ENCODE results near the gene ATG10. TPM values are rescaled to one million over a fixed set of nuclear protein-coding genes. Genes with fewer than 3 reads are reported as not detected.
"Not testable (repeated sequence)": the region's sequence is repeated elsewhere in the genome, so short reads cannot be mapped to it uniquely, and the experiment has no call there.

The ATG10 gene
- total RNA-seq, 4 donors from 2014 or later, result 5.6 to 10.7 (median 8.3) TPM

DNA sequence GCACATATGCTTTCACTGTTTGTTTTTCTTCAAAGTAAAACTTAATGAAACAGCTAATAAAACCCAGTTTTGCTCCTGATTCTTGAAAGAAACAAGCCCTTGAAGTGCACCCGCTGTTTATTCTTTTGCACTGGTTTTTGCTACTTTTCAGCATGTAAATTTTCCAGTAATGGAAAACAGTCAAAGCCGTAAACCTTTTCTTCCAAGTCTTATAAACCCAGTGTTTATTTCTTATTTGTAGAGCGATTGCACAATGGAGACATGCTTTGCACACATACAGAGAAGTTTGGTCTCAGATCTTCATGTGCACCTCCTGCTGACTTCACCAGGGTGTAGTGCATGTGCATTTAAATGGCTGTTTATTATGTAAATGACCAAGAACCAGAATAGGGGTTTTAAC, 51.8 kb downstream of the ATG10 start:
- Histone ChIP-seq H3K9me3 (no peaks in the 10 kb centered on the region), H3K4me1 (peaks cover 7% of the 10 kb centered on the region), H3K36me3 (no peaks in the 10 kb centered on the region), H3K27ac (no peak overlapping the region), H3K4me3 (no peak overlapping the region), H3K27me3 (no peaks in the 10 kb centered on the region)
- WGBS, result 59% methylated on average over 3 of the region's 3 CpGs
- DNase-seq (ENCODE audit: low spot score in 2 of 2), result no peak
- TF ChIP-seq POLR2AphosphoS5 (IDR thresholded peaks at IDR 0.05) (no peak), POLR2A (IDR thresholded peaks at IDR 0.05) (no peak), EP300 (IDR thresholded peaks at IDR 0.05) (no peak)
- TF ChIP-seq, protein P1, sequence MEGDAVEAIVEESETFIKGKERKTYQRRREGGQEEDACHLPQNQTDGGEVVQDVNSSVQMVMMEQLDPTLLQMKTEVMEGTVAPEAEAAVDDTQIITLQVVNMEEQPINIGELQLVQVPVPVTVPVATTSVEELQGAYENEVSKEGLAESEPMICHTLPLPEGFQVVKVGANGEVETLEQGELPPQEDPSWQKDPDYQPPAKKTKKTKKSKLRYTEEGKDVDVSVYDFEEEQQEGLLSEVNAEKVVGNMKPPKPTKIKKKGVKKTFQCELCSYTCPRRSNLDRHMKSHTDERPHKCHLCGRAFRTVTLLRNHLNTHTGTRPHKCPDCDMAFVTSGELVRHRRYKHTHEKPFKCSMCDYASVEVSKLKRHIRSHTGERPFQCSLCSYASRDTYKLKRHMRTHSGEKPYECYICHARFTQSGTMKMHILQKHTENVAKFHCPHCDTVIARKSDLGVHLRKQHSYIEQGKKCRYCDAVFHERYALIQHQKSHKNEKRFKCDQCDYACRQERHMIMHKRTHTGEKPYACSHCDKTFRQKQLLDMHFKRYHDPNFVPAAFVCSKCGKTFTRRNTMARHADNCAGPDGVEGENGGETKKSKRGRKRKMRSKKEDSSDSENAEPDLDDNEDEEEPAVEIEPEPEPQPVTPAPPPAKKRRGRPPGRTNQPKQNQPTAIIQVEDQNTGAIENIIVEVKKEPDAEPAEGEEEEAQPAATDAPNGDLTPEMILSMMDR (IDR thresholded peaks at IDR 0.05), result no peak

DNA sequence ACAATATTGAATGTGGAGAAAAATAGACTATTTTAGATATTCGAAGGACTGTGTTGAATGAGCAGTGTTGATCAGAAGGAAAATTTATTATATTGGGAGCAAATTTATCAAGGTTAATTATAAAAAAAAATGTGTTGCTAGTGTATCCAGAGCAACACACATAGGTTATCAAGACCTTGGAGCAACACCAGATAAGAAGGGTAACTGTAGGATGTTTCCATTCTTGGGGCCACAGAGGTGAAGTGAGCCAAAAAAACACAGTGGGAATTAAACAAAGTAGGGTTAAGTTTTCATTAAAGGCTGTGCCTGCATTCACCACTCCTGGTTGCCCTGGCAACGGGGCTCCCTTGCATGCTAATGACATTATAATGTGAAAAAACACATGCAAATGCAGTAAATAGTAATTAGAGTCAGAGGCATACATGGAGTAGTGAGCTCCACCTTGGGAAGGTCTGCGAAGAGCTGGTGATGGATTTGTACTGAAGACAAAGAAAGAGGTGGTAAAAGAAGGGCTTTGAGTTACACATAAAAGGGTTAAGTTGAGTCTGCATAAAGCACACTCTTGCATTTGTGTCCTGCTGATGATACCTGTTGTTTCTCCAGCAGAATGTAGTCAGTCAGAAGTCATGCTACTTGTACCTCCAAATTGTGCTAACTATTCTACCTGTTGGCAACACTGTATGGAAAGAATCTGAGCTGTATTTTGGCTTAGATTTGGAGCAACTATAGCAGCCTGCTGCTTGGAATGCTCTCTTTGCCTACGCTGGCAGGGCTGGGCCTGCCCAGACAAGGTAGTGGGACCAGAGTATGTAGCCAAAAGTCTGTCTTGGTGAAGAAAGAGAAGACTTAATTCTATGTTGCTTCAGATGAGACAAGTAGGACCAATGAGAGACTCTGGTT, 59.6 kb downstream of the ATG10 start:
- Histone ChIP-seq H3K27me3 (no peaks in the 10 kb centered on the region), H3K4me3 (no peak overlapping the region), H3K36me3 (no peaks in the 10 kb centered on the region), H3K4me1 (peaks cover 12% of the 10 kb centered on the region), H3K27ac (peak overlapping the region; percentile 7), H3K9me3 (no peaks in the 10 kb centered on the region)
- no peak for DNase-seq (ENCODE audit: low spot score in 2 of 2)
- no peak for TF ChIP-seq POLR2AphosphoS5 (IDR thresholded peaks at IDR 0.05)
- TF ChIP-seq, protein P1 (IDR thresholded peaks at IDR 0.05), result no peak
- TF ChIP-seq POLR2A (IDR thresholded peaks at IDR 0.05), result no peak
- TF ChIP-seq EP300 (IDR thresholded peaks at IDR 0.05), result no peak
- WGBS, result 62% methylated on average over 4 of the region's 4 CpGs

DNA sequence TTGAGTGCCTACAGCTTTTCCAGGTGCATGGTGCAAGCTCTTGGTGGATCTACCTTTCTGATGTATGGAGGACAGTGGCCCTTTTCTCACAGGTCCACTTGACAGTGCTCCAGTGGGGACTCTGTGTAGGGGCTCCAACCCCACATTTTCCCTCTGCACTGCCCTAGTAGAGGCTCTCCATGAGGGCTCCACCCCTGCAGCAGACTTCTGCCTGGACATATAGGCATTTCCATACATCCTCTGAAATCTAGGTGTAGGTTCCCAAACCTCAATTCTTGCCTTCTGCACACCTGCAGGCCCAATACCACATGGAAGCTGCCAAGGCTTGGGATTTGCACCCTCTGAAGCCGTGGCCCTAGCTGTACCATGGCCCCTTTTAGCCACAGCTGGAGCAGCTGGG, 71.1 kb downstream of the ATG10 start:
- H3K9me3 ChIP-seq; DNase-seq (ENCODE audit: low spot score in 2 of 2); H3K4me3 ChIP-seq; H3K27ac ChIP-seq; H3K27me3 ChIP-seq; H3K36me3 ChIP-seq: not testable (repeated sequence)
- peaks cover 14% of the 10 kb centered on the region for H3K4me1 ChIP-seq
- WGBS, result 85% methylated on average over 1 of the region's 1 CpG

DNA sequence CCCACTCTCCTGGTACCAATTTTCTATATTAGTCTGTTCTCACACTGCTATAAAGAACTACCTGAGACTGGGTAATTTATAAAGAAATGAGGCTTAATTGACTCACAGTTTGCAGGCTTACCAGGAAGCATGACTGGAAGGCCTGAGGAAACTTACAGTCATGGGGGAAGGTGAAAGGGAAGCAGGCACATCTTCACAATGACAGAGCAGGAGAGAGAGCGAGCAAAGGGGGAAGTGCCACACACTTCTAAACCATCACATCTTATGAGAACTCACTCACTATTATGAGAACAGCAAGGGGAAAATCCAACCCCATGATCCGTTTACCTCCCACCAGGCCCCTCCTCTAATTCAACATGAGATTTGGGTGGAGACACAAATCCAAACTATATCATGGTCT, 72.2 kb downstream of the ATG10 start:
- 98% methylated on average over 2 of the region's 2 CpGs for WGBS
- no peak for DNase-seq (ENCODE audit: low spot score in 2 of 2)
- no peak for TF ChIP-seq EP300 (IDR thresholded peaks at IDR 0.05)
- no peak for TF ChIP-seq POLR2AphosphoS5 (IDR thresholded peaks at IDR 0.05)
- TF ChIP-seq POLR2A (IDR thresholded peaks at IDR 0.05), result no peak
- TF ChIP-seq, protein P1 (IDR thresholded peaks at IDR 0.05), result no peak

DNA sequence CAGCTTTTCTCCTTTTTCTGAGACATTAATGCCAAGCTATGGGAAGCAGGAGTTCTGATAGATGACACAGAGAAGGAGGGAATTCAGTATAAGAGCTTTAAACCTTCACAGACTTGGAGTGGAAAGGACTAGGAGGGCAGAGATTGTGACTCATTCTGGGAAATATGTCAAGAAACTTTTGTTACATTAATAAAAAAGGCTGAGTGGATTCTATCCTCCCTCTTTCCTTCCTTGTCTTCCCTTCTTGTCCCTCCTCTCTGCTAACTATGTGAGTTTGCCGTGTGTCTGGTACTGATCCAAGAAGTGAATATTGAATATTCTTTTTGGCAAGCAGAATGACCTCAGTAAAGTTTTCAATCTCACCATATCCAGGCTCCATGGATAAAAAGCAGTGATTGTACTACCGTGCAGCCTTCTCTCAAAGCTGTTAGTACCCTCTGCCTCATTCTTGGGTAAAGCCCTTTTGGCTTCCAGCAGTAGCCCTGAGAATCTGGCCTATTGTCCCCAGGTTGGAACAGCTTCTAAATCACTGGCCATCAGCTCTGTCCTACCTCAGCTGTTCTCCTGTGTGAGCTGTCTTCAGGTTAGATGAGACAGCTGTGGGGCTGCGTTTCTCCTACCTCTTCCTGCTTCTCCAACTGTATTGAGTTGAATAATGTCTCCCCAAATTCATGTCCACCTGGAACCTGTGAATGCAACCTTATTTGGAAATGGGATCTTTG, 73.9 kb downstream of the ATG10 start:
- Histone ChIP-seq H3K4me3 (no peak overlapping the region), H3K9me3 (no peaks in the 10 kb centered on the region), H3K4me1 (peaks cover 14% of the 10 kb centered on the region), H3K27ac (no peak overlapping the region), H3K27me3 (no peaks in the 10 kb centered on the region), H3K36me3 (no peaks in the 10 kb centered on the region)
- 37% methylated on average over 3 of the region's 3 CpGs for WGBS
- no peak for DNase-seq (ENCODE audit: low spot score in 2 of 2)
- no peak for TF ChIP-seq POLR2A (IDR thresholded peaks at IDR 0.05)
- TF ChIP-seq POLR2AphosphoS5 (IDR thresholded peaks at IDR 0.05), result no peak
- TF ChIP-seq, protein P1 (IDR thresholded peaks at IDR 0.05), result no peak
- TF ChIP-seq EP300 (IDR thresholded peaks at IDR 0.05), result no peak

More for the DNA sequence above, 72.2 kb downstream of the ATG10 start:
- Histone ChIP-seq H3K4me3 (no peak overlapping the region), H3K27ac (no peak overlapping the region), H3K4me1 (peaks cover 14% of the 10 kb centered on the region), H3K27me3 (no peaks in the 10 kb centered on the region), H3K36me3 (no peaks in the 10 kb centered on the region), H3K9me3 (no peaks in the 10 kb centered on the region)

All from suprapubic skin (tissue), 4 donors.